CD4-positive, CD25-positive, alpha-beta regulatory T cell (primary cell): ENCODE results near the gene CACFD1. TPM values are rescaled to one million over a fixed set of nuclear protein-coding genes. Genes with fewer than 3 reads are reported as not detected.

Source experiments
- ATAC-seq, 2 donors: fragments of 150-1000 bp; cut with Tn5 transposase; one replicate each; pipeline ENCODE4 v1.10.0; 2021; ENCODE audit warnings: low read depth in 2 of 2, moderate number of reproducible peaks in 2 of 2, moderate library complexity in 1 of 2
- DNase-seq, 3 donors: peaks; one replicate each; pipeline versions ENCODE4 v3.0.0 to v3.0.0-alpha.2; 2012 to 2022; ENCODE audit warnings: mixed read lengths in 1 of 3
- H3K27ac ChIP-seq: one replicate; pipeline ENCODE4 v1.7.0; 2013; ENCODE audit warnings: mild to moderate bottlenecking, low read length; ENCODE audit not compliant: insufficient read depth, poor library complexity, severe bottlenecking
- H3K27me3 ChIP-seq: one replicate; pipeline ENCODE4 v1.7.0; 2013; ENCODE audit warnings: low read length; ENCODE audit not compliant: control insufficient read depth, insufficient read depth
- H3K36me3 ChIP-seq: one replicate; pipeline ENCODE4 v1.7.0; 2013; ENCODE audit warnings: mild to moderate bottlenecking, low read length, moderate library complexity; ENCODE audit not compliant: control insufficient read depth, insufficient read depth
- H3K4me1 ChIP-seq: 2 replicates; pipeline ENCODE4 v1.7.0; 2013; ENCODE audit warnings: mild to moderate bottlenecking, low read length; ENCODE audit not compliant: insufficient read depth, control insufficient read depth, poor library complexity, severe bottlenecking
- H3K4me3 ChIP-seq: one replicate; pipeline ENCODE4 v1.7.0; 2013; ENCODE audit warnings: low read depth, mild to moderate bottlenecking, low read length, moderate library complexity
- H3K9me3 ChIP-seq, 2 experiments: 1 replicate in 1 of 2; 2 replicates in 1 of 2; pipeline ENCODE4 v1.7.0; 2013; ENCODE audit warnings: low read length in 2 of 2, mild to moderate bottlenecking in 1 of 2, moderate library complexity in 1 of 2; ENCODE audit not compliant: control insufficient read depth in 2 of 2
- H3K27ac Mint-ChIP-seq, 3 donors: one replicate each; pipeline ENCODE4 v1.8.0; 2020 to 2022; ENCODE audit warnings: mild to moderate bottlenecking in 3 of 3, mixed read lengths in 3 of 3, moderate library complexity in 2 of 3
- H3K27me3 Mint-ChIP-seq: one replicate; pipeline ENCODE4 v1.8.0; 2022; ENCODE audit warnings: mild to moderate bottlenecking, mixed read lengths
- H3K36me3 Mint-ChIP-seq: one replicate; pipeline ENCODE4 v1.8.0; 2020; ENCODE audit warnings: mixed read lengths
- H3K4me1 Mint-ChIP-seq, 4 donors: one replicate each; pipeline ENCODE4 v1.8.0; 2020 to 2022; ENCODE audit warnings: mixed read lengths in 4 of 4, mild to moderate bottlenecking in 1 of 4
- H3K4me3 Mint-ChIP-seq, 4 donors: one replicate each; pipeline ENCODE4 v1.8.0; 2020 to 2022; ENCODE audit warnings: mild to moderate bottlenecking in 4 of 4, mixed read lengths in 4 of 4, moderate library complexity in 3 of 4
- H3K9me3 Mint-ChIP-seq, 7 donors: one replicate each; pipeline ENCODE4 v1.8.0; 2020 to 2022; ENCODE audit warnings: mixed read lengths in 7 of 7, mild to moderate bottlenecking in 3 of 7, moderate library complexity in 2 of 7
- polyA plus RNA-seq, 4 donors: library from polyadenylated mRNA; unstranded; fragments of 300-500 nt; fragmentation: Illumina TruSeq; gene quantifications; one replicate each; pipeline ENCODE4 v1.2.3, GENCODE V29; 2021
- total RNA-seq: library from RNA; stranded (reverse); gene quantifications from one replicate; pipeline ENCODE4 v1.2.3, GENCODE V29; 2022

The CACFD1 gene
- total and polyA plus RNA-seq, 5 donors from 2014 or later, result 1.2 to 3.0 (median 1.8) TPM

DNA sequence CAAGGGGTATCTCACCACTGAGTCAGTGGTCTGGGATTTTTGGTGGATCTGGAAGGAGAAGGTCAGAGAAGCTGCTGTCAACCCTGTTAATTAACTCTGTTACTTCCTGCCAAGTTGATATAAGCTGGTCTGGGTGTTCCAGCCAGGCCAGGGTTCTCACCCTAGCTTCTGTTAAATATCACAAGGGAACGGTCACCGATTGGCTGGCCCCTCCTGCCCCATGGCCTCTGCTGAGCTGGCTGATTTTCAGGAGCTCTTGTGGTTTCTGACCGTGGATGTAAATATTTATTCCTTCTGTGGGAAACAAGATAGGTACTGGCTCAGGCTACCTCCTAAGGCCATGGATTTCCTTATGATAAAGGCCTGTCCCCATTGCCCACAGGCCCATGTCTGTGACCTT lies 36.6 kb upstream of the CACFD1 start:
- no peak overlapping the region for H3K4me3 ChIP-seq
- H3K4me3 Mint-ChIP-seq, result peak overlapping the region in 2 of 4 donors; percentile 32 to 47

DNA sequence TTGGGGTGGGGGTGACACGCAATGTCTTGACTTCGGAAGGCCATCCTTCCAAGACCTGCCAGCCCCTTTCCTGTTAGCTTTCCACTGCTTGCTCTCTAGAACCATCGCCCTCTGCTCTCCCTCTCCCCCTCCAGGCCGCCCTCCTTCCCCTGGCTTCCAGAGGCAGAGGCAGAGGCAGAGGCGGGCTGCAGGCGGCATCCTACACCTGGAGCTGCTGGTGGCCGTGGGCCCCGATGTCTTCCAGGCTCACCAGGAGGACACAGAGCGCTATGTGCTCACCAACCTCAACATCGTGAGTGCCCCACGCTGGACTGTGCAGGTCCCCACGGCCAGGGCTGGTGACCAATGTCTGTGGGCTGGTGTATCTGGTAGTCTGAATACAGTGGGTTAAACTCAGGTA lies 35.6 kb upstream of the CACFD1 start:
- H3K27ac ChIP-seq, result no peak overlapping the region
- Mint-ChIP-seq H3K36me3 (no peaks in the 10 kb centered on the region), H3K9me3 (no peaks in the 10 kb centered on the region), H3K27ac (no peak overlapping the region), H3K4me3 (no peak overlapping the region), H3K27me3 (peaks cover 23% of the 10 kb centered on the region), H3K4me1 (peaks cover 0 to 17% (median 10%) of the 10 kb centered on the region in 4 donors)
- no peak overlapping the region for H3K4me3 ChIP-seq
- no peaks in the 10 kb centered on the region for H3K27me3 ChIP-seq
- no peaks in the 10 kb centered on the region for H3K9me3 ChIP-seq
- ATAC-seq, result no peak
- no peak for DNase-seq
- H3K36me3 ChIP-seq, result no peaks in the 10 kb centered on the region
- H3K4me1 ChIP-seq, result no peaks in the 10 kb centered on the region

More for the DNA sequence above, 36.6 kb upstream of the CACFD1 start:
- Mint-ChIP-seq H3K27ac (peak overlapping the region in 1 of 3 donors; percentile 74), H3K9me3 (no peaks in the 10 kb centered on the region), H3K4me1 (peaks cover 0 to 23% (median 15%) of the 10 kb centered on the region in 4 donors), H3K36me3 (no peaks in the 10 kb centered on the region), H3K27me3 (peaks cover 23% of the 10 kb centered on the region)
- no peaks in the 10 kb centered on the region for H3K9me3 ChIP-seq
- H3K27me3 ChIP-seq, result no peaks in the 10 kb centered on the region
- no peaks in the 10 kb centered on the region for H3K36me3 ChIP-seq
- H3K4me1 ChIP-seq, result no peaks in the 10 kb centered on the region
- no peak for ATAC-seq
- no peak for DNase-seq
- H3K27ac ChIP-seq, result no peak overlapping the region

DNA sequence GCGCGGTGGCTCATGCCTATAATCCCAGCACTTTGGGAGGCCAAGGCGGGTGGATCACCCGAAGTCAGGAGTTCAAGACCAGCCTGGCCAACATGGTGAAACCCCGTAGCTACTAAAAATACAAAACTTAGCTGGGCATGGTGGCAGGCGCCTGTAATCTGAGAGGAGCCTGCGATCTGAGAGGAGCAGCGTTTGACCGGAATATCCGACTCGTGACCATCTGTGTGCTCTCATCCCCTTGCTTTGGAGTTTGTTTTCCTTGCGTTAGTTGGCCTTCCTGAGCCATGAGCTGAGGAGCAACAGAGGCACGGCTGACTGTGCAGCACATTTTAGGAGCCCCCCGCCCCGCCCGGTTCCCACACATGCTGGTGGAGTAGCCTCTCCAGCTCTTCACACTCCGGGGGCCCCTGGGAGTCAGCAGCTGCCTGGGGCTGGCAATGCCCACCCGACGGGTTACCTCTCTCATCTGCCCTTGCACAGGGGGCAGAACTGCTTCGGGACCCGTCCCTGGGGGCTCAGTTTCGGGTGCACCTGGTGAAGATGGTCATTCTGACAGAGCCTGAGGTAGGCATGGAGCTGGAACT lies 34.6 kb upstream of the CACFD1 start:
- no peak overlapping the region for H3K27ac ChIP-seq
- DNase-seq (no peak), ATAC-seq (no peak)
- Mint-ChIP-seq H3K9me3 (no peaks in the 10 kb centered on the region), H3K36me3 (no peaks in the 10 kb centered on the region), H3K27ac (no peak overlapping the region), H3K4me1 (peaks cover 0 to 14% (median 6%) of the 10 kb centered on the region in 4 donors), H3K27me3 (peaks cover 25% of the 10 kb centered on the region), H3K4me3 (no peak overlapping the region)
- no peaks in the 10 kb centered on the region for H3K4me1 ChIP-seq
- no peaks in the 10 kb centered on the region for H3K9me3 ChIP-seq
- H3K27me3 ChIP-seq, result no peaks in the 10 kb centered on the region
- no peak overlapping the region for H3K4me3 ChIP-seq
- H3K36me3 ChIP-seq, result no peaks in the 10 kb centered on the region

DNA sequence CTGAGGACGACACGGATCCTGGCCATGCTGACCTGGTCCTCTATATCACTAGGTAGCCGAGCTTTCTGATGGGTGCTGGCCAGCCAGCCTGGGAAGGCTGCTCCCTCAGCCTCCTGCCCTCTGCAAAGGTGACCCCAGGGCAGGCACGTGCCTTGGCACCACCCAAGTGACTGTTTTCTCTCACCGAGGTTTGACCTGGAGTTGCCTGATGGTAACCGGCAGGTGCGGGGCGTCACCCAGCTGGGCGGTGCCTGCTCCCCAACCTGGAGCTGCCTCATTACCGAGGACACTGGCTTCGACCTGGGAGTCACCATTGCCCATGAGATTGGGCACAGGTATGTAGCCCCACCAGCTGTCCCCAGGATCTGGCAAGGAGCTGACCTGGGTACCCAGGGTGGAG lies 33.8 kb upstream of the CACFD1 start:
- H3K9me3 Mint-ChIP-seq, result no peaks in the 10 kb centered on the region
- no peak for ATAC-seq
- H3K27ac Mint-ChIP-seq, result no peak overlapping the region
- peaks cover 34% of the 10 kb centered on the region for H3K27me3 Mint-ChIP-seq
- Histone ChIP-seq H3K27ac (no peak overlapping the region), H3K27me3 (no peaks in the 10 kb centered on the region), H3K4me3 (no peak overlapping the region), H3K4me1 (no peaks in the 10 kb centered on the region), H3K9me3 (no peaks in the 10 kb centered on the region), H3K36me3 (no peaks in the 10 kb centered on the region)
- H3K4me3 Mint-ChIP-seq, result no peak overlapping the region
- DNase-seq, result no peak
- peaks cover 0 to 16% (median 3%) of the 10 kb centered on the region in 4 donors for H3K4me1 Mint-ChIP-seq
- no peaks in the 10 kb centered on the region for H3K36me3 Mint-ChIP-seq

DNA sequence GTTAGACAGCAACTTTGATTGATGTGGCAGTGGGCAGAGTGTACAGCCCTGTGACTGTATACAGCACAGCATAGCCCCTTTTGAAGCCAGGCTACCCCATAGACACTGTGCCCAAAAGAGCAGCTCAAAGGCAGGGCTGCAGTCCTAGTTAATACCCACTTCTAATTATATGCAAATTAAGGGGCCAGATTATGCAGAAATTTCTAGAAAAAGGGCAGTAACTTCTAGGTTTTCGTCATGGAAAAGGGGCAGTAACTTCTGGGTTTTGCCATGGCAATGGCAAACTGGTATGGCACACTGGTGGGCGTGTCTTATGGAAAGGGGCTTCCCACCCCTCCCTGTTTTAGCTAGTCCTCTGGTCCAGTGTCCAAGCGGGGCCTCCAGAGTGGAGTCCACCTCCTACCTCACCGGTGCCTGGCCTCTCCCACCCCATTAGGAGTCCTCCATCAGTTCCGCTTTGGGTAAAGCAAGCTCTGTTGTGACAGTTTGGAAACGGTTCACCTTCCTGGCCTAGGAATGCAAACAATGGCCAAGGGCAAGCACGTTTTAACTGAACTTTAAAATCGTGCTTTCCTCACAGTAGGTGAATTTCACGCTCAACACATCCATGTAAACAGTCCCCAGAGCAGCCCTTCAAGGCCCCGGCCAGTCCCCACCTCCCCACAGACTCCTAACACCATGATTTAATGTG lies 32.0 kb upstream of the CACFD1 start:
- H3K27ac Mint-ChIP-seq, result no peak overlapping the region

DNA sequence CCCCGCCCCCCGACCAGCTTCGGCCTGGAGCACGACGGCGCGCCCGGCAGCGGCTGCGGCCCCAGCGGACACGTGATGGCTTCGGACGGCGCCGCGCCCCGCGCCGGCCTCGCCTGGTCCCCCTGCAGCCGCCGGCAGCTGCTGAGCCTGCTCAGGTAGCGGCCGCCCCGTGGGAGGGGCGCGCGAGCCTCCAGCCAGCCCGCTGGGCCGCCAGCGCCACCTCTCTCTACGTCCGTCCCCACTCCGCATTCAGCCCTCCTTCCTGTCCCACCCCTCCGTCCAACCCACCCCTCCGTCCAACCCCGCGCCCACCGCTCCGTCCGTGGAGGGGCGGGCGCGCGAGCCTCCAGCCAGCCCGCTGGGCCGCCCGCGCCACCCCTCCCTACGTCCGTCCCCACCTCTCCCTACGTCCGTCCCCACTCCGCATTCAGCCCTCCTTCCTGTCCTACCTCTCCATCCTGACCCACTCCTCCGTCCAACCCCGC lies 31.1 kb upstream of the CACFD1 start:
- Histone ChIP-seq H3K4me1 (no peaks in the 10 kb centered on the region), H3K9me3 (no peaks in the 10 kb centered on the region), H3K4me3 (no peak overlapping the region), H3K27ac (no peak overlapping the region), H3K36me3 (no peaks in the 10 kb centered on the region), H3K27me3 (no peaks in the 10 kb centered on the region)
- Mint-ChIP-seq H3K36me3 (no peaks in the 10 kb centered on the region), H3K4me1 (peaks cover 0 to 9% (median 0%) of the 10 kb centered on the region in 4 donors), H3K9me3 (peaks cover 0 to under 1% (median 0%) of the 10 kb centered on the region in 7 donors), H3K27ac (no peak overlapping the region), H3K4me3 (no peak overlapping the region), H3K27me3 (peaks cover 40% of the 10 kb centered on the region)
- no peak for ATAC-seq
- no peak for DNase-seq

More for the DNA sequence above, 32.0 kb upstream of the CACFD1 start:
- Histone ChIP-seq H3K36me3 (no peaks in the 10 kb centered on the region), H3K9me3 (no peaks in the 10 kb centered on the region), H3K4me1 (no peaks in the 10 kb centered on the region), H3K27ac (no peak overlapping the region), H3K27me3 (no peaks in the 10 kb centered on the region), H3K4me3 (no peak overlapping the region)
- peaks cover 0 to 9% (median 0%) of the 10 kb centered on the region in 4 donors for H3K4me1 Mint-ChIP-seq
- DNase-seq (no peak), ATAC-seq (no peak)
- no peaks in the 10 kb centered on the region for H3K9me3 Mint-ChIP-seq
- H3K4me3 Mint-ChIP-seq, result peak overlapping the region in 3 of 4 donors; percentile 20 to 43 (median 22)
- no peaks in the 10 kb centered on the region for H3K36me3 Mint-ChIP-seq
- H3K27me3 Mint-ChIP-seq, result peaks cover 40% of the 10 kb centered on the region

DNA sequence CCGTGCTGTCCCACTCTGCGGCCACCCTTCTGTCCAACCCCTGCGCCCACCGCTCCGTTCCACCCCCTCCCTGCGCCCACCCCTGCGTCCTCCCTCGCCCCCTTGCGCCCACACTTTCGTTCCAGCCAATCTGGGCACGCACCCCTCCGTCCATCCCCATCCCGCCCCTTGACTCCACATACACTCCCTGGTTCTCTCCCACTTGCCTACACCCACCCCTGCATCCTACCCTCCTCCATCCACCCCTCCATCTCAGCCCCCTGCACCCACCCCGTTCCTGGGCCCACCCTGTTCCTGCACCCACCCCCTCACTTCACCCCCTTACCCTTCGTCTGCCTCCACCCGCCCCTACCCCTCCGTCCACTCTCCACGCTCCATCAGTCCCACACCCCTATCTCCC lies 30.6 kb upstream of the CACFD1 start:
- Histone ChIP-seq H3K27me3 (no peaks in the 10 kb centered on the region), H3K27ac (no peak overlapping the region), H3K9me3 (no peaks in the 10 kb centered on the region), H3K4me1 (no peaks in the 10 kb centered on the region), H3K36me3 (no peaks in the 10 kb centered on the region), H3K4me3 (no peak overlapping the region)
- ATAC-seq (no peak), DNase-seq (no peak)
- peaks cover 0 to 9% (median 0%) of the 10 kb centered on the region in 4 donors for H3K4me1 Mint-ChIP-seq
- peaks cover 37% of the 10 kb centered on the region for H3K27me3 Mint-ChIP-seq
- H3K36me3 Mint-ChIP-seq, result no peaks in the 10 kb centered on the region
- no peak overlapping the region for H3K27ac Mint-ChIP-seq
- peaks cover 0 to 2% (median 0%) of the 10 kb centered on the region in 7 donors for H3K9me3 Mint-ChIP-seq
- no peak overlapping the region for H3K4me3 Mint-ChIP-seq
